GM19455 (cell line): Measurements from ENCODE around the gene NKAIN4.

ENCODE experiments used
- ATAC-seq: cut with Tn5 transposase; IDR thresholded peaks from one replicate; pipeline ENCODE4 v1.9.1; 2021; ENCODE audit not compliant: unreplicated experiment

Gene NKAIN4

GRCh38 chr20:63254232-63254605 is at the start of gene NKAIN4:
Gene NKAIN4 (minus strand): TSS chr20:63254463. CDS start chr20:63254450, 13 bp downstream.
- ATAC-seq, result no peak

GRCh38 chr20:63303095-63303666 is 48.9 kb upstream of the NKAIN4 start:
- ATAC-seq, result no peak

- ATAC-seq, result no peak
These were observed 47.4 kb upstream of the NKAIN4 start for GRCh38 chr20:63301671-63302070.

- ATAC-seq, result no peak
These were observed 44.6 kb upstream of the NKAIN4 start for GRCh38 chr20:63298731-63299312.

GRCh38 chr20:63297796-63298572 is 43.7 kb upstream of the NKAIN4 start:
- no peak for ATAC-seq

- ATAC-seq, result no peak
These were observed 43.1 kb upstream of the NKAIN4 start for GRCh38 chr20:63297371-63297781.

- no peak for ATAC-seq
These were observed 42.5 kb upstream of the NKAIN4 start for GRCh38 chr20:63296531-63297299.

- ATAC-seq, result no peak
These were observed 41.6 kb upstream of the NKAIN4 start for GRCh38 chr20:63295846-63296245.

- no peak for ATAC-seq
These were observed 41.2 kb upstream of the NKAIN4 start for GRCh38 chr20:63295422-63295821.

GRCh38 chr20:63295018-63295417 is 40.8 kb upstream of the NKAIN4 start:
- no peak for ATAC-seq

GRCh38 chr20:63294536-63294900 is 40.3 kb upstream of the NKAIN4 start:
- no peak for ATAC-seq

GRCh38 chr20:63293871-63294535 is 39.7 kb upstream of the NKAIN4 start:
- ATAC-seq, result no peak

GRCh38 chr20:63293456-63293855 is 39.2 kb upstream of the NKAIN4 start:
- no peak for ATAC-seq

- no peak for ATAC-seq
These were observed 38.6 kb upstream of the NKAIN4 start, which contains the start of gene COL20A1 for GRCh38 chr20:63292904-63293303. Gene COL20A1 (plus strand): TSS chr20:63293186. CDS start chr20:63295108, 1,922 bp downstream.

GRCh38 chr20:63292292-63292701 is 38.0 kb upstream of the NKAIN4 start:
- ATAC-seq, result no peak

GRCh38 chr20:63291811-63292210 is 37.5 kb upstream of the NKAIN4 start:
- ATAC-seq, result no peak

GRCh38 chr20:63290677-63291472 is 36.6 kb upstream of the NKAIN4 start:
- no peak for ATAC-seq

GRCh38 chr20:63290136-63290676 is 35.9 kb upstream of the NKAIN4 start:
- no peak for ATAC-seq

- no peak for ATAC-seq
These were observed 35.3 kb upstream of the NKAIN4 start for GRCh38 chr20:63289311-63290135.
